HG03108 (cell line): ENCODE data around the gene LOXL3.

Source experiments
- ATAC-seq: cut with Tn5 transposase; IDR thresholded peaks from one replicate; pipeline ENCODE4 v1.9.1; 2021; ENCODE audit warnings: moderate library complexity; ENCODE audit not compliant: unreplicated experiment

LOXL3 gene

DNA sequence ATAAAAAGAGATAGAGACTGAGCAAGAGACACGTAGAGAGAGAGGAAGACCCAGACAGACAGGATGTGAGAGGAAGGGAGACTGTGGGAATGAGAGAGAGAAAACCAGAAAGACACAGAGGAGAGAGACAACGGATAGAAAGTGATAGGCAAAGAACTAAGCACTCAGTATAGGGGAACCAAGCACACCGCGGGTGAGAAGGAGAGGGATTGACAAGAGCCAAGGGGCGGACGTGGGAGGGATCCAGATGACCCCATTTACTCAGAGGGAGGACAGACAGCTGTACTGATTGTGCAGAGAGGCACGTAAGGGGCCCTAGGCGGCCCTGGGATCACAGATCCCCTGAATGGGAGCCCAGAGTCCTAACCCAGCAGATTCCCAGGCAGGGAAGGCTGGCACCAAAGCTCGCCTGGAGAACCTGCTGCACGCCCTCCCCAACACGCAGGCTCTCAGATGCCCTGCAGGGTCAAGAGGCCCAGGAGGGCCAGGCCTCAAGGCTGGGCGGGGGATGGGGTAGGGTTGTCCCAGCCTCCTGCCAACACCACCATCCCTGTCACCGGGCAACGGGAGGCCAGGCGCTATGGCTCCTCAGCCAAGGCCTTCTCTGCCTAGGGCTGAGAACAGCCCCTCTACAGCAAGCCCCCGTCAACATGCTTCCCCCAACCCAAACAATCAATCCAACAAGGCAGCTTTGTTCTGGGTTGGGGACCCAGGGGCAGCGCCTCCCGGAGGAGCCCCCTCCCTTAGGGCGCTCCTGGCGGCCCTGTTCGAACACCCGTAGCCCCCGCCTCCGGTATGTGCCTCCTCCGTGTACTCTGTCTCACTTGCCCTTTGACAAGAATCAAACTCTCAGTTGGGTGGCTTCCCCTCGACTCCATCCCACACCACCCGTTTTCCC, 579 bp downstream of the LOXL3 start:
- no peak for ATAC-seq

DNA sequence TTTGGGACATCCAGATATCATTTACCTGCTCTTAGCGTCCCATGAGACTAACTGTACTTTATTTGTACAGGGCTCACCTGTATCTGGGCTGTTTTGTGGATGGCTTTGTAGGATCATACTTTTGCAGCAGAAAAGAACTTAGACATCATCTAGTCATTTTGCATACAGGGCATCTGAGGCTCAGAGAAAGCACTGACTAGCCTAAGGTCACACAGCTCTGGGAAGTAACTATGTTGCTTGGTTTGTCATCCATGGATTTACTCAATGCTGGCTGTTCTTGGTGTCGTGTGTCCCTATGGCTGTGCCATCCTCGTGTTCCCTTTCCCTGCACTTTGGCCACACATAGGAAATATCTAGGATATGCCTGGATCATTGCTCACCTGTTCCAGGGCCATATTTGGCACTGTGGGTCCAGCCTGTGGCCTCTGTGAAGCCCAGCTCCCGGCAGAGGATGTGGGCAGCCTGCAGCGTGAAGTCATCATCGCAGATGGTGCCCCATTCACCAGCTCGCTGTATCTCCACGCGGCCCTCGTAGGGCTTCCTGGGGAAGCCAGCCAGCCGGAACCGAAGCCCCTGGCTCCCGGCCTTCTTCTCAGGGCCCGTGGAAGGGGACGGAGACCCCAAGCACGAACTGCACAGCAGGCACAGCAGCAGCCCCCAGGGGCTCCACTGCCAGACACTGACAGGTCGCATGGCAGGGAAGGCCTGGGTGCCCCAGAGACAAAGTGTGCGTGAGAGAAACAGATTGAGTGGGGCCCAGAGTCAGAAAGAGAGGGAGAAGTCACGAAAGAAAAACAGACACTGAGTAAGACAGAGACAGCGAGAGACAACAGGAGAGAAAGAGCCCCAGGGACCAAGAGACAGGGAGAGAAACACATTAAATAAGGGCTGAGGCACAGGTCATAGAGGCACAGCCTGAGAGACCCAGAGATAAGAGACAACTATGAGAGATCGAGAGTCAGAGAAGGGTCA, 1.5 kb downstream of the LOXL3 start:
- ATAC-seq = no peak

DNA sequence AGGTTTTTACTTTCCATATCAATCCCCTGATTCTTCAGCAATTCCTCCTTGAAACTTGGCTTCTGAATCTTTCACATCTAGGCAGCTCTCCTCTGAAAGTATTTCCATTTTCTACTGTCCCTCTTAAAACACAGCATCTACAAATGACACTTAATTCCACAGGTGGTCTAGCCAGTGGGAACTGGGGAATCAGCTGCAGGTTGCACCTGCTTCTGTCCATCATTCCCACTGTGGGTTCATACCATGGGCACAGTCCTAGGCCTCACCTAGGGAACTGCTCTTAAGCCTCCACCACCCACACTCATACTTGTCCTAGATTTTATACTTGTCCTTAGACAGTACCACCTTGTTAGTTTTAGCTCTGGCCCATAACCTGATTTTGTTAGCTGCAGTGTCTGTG, 2.2 kb downstream of the LOXL3 start:
- ATAC-seq = no peak

DNA sequence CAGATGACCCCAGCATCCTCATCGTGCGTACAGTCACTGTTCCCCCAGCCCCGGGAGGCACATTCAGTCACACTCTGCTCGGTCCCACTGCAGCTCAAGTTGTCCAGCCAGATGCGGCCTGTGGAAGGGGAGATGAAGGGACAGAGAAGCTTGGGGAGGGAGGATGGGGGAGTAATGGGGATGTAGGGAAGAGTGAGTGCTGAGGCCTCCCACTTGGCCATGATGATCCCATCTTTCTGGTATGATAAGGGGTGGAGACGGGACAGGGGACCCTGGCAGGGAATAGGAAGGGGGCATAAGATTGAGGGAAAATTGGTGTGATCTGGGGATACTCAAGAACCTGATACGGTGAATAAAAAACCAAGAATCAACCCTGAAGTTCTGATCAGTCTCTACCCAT, 3.5 kb downstream of the LOXL3 start:
- ATAC-seq = no peak

DNA sequence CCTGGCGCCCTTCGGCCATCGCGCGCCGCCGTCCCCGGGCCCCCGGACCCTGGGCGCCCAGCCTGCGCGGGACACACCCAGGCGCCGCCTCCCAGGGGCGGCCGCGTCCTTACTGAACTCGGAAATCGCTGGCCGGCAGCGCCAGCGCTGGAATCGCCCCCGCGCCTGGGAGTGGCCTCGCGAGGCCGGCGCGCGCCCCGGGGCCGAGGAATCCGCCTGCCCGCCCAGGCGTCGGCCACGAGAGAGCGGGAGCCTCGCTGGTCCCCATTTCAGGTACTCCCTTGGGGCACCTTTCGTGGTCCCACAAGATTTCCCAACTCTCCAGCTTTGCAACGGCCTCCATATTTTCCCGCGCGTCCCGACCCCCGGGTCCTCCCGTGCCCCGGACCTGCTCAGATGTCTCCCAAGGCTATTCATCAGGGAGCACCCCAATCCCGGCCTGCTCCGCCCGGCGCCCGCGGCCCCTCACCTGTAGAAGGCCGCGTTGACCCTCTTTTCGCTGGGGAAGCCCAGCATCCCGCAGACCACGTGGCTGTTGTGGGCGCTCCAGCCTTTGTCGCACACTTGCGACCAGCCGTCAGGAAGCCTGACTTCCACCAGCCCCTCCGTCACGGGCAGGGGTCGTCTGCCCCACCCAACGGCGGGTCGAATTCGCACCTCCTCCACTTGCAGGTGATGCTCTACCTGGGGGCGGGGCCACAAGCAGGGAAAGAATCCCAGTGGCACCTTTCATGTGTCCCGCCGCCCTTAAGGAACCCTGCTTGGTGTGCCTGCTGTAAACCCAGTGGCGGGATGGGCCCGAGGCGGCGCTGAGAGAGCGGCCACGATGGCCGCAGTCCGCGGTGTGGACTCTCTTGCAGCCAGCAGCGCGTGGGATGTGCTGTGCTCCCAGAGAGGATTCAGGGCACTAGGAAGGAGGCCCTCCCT, 4.6 kb downstream of the LOXL3 start:
- ATAC-seq = peak; percentile 38

DNA sequence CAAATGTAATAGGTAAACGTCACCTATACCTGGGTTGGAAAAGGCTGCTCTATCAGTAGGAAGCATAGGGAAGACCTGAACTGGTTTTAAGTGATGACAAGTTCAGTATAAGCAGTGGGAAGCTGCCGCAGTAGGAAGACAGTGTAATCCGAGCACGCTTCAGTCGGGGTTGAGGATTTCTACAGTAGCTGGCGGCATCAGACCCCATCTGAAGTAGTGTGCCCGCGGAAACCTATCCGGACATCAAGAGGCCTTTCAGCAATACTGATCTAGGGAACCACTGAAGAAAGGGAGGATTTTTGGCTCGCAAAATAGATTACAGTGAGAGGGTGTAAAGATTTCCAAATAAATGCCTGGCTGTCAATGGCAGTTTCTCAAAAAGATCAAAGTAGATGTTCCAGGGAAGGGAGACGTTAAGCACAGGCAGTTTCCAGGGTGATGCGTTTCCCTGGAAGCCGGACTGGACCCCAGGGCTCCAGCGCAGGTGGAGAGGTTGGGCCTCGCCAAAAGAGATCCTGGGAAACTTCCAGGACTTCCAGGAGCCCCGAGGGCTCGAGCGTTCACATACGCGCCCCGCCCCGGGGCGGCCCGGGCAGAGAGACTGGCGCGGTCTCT, 5.3 kb downstream of the LOXL3 start:
- no peak for ATAC-seq

DNA sequence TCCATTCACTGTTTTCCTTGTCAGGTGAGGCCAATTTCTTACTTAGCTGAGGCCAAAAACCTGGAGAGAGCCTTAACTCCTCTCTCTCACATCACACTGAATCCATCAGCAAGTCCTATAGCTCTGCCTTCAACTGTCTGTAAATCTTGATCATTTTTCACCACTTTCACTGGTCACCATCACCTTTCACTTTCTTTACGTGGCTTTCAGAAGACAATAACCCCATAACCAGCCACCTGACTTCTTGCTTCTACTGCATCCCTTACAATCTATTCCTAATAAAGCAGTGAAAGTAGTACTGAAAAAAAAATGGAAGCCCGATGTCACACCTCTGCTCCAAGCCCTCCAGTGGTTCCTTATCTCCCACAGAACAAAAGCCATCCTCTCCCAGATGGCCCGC, 7.7 kb downstream of the LOXL3 start:
- no peak for ATAC-seq

DNA sequence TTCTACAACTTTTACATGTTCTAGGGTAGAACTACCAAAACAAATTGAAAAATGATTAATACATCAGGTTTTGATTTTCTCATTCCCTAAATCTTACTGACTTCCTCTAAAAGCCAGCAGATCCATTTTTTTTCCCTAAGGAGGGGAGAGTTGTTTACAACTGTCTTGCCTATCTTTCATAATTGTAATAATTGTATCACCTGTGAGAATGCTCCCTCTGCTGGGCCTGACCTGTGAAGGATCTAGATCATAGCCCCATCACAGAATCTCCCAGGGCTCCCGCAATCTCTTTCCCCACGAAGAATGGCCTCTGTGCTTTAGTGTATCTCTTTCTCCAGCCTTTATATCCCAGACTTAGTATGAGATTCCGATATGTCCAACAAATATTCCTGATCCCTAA, 9.1 kb downstream of the LOXL3 start:
- no peak for ATAC-seq

DNA sequence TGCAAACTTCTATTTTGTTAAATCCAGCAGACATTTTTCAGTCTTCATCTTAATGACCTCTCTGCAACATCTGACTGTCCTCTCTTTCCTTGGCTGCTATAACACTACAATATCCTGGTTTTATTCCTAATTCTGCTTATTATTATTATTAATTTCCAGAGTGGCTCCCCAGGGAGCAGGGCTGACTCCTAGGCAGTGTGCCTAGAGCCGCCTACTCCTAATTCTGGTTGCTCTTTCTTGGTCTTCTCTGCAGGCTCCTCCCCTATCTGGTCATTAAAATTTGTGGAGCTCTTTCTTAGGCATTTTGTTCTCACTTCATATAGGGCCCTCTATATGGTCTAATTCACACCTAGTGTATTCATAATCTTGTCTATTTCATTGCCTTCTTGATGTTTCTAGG, 10.8 kb downstream of the LOXL3 start:
- ATAC-seq = no peak

DNA sequence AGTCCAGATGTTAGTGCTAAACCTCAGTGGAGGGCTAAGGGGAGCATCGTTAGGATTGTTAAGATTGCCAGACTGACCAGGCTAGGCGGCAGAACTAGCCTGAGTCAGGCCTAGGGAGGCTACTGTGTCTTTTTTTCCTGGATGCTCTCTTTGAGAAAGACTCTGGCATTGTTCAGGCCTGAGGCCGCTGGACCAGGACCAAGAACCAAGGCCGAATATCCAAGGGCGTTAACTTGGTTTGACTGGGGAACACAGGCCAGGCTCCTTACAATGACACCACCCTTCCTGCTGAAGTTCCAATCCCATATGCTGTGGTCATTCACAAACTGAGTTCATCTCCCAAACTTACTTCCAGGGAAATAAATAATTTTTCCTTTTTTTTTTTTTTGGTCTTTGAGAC, 13.5 kb downstream of the LOXL3 start:
- ATAC-seq = no peak

DNA sequence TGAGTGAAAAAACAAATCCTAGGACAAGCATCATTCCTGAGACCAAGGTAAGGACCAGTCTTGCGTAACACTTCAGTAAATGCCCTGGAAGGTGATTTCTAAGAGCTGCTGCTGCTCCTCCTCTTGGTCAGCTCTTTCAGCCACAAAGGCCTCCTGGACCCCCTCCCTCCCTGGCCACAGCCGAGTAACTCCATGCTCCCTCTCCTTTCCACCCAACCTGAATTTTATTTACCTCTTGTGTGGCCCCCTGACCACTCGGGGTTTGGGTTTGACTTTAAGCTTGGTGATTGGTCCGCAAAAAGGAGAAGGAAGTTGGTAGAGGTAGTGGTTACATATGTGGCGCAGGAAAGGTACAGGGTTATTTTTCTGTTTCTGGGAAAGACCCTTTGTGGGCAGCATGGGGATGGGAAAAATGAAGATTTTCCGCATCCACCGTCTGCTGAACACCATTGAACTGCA, 14.8 kb downstream of the LOXL3 start:
- no peak for ATAC-seq

DNA sequence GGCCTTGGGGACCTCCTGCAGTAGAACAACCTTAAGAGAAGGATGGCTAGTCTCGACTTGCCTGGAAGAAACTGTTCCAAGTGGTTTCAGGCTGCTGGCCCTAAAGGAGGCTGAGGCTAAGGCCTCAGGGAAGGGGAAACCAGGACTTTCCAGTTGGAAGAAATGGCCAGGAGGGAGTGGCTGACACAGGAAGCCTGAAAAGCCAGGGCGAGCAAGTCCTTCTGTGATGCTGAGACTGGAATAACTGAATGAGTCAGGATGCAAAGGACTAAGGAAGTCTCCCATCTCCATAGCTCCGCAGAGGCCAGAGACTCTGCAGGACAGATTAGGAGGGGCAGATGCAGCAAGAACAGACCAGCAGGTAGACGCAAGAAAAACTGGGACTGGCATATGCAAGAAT, 16.6 kb downstream of the LOXL3 start:
- ATAC-seq = no peak

DNA sequence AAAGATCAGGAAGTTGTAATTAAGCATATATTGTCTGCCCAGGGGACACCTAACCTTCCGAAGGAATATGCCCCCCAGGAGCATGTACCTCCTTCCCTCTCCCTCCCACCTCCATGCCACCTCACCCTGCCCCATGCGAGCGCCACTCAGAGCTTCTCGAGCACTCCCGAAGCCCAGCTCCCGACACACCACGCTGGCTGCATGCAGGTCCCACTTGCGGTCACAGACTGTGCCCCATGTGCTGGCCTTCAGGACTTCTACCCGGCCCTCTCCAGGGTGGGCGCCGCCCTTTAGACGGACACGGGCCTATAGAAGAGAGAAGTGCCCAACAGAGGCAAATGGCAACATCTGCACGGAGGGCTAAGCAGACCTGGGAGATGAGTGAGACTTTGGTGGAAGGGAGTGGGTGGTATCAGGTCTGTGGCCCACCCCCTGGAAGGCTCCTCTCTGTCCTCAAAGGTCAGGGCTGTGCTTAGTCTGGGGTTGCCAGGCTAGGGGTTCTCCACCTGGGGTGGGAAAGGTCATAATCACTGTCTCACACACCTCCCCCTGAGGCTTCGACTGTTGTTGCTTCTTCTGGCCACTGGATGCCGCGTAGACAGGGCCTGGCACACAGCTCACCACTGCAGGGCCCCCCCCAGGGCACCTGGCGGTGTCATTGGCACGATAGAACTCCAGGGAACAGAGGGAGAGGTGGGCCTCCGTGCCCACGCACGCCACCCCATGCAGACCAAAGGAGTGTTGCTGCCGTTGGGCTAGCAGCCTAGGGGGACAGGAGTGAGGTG, 17.4 kb downstream of the LOXL3 start:
- no peak for ATAC-seq

DNA sequence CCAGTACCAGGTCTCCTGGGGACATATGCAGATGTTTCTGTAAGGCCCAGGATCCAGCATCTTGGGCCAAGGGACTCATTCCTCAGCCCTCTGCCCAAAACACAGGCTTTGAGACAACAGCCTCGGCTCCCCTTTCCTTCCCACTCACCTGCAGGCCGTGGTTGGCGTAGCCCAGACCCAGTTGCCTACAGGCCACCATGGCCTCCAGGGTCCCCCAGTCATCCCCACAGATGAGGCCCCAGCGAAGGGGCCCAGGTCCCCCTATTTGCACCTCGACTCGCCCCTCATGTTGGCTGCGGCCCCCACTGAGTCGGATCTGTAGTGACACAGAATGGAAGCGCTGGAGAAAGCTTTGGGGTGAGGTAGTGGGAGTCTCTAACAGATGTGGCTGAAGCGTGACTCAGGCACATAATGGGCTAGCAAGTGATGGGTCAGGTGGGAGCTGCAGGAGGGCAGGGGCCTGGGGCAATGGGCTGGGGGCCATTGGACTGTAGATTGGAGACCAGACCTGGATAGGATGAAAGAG, 18.2 kb downstream of the LOXL3 start:
- no peak for ATAC-seq

DNA sequence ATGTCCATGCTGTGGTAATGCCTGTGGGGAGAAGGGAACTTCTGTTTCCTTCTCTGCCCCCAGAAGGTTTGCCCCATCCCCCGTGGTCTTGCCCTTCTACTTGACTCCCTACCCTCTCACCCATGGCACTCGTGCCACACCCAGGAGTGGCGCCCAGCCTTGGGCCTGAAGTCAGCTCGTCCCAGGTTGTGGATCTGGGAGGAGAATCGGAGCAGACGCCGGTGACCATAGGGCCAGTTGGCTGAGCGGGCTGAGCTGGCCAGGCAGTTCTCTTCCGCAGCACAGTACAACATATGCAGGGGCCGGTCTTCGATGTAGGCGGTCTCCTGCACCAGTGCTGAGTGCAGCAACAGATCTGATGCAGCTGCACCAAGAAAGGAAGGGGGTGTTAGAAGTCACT, 19.3 kb downstream of the LOXL3 start:
- ATAC-seq = no peak

DNA sequence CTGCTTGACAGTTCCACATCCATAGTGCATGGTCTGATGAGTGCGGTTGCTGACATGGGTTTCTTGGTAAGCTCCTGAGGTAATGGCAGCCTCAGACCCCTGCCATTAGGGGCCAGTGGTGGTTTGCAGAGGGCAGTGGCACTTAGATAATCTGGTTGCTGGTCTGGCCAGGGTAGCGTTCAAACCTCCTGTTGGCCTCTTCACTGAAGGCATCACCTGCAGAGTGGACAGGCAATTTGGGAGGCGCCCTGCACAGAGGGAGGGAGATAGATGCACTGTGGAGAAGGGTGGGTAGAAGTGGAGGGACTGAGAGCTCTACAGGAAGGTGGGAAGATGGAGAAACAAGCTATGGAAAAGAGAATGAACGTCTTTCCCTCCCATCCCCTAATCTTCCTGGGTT, 20.3 kb downstream of the LOXL3 start:
- no peak for ATAC-seq

DNA sequence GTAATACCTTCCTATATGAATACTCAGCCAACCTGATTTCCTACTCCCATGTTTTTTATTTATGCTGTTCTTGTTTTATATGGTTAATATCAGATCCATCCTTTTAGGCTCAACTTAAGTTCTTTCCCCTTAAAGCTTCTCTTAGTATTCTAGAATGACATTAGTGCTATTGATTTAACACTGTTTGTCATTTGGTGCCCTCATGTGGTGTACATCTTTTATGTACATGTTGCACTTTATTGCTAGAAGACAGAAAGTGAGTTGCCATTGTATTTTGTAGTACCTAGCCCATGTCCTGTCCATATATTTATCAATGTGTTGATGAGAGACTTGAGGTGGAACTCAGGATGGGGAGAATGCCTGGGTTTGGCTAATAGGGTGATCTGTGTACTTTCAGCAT, 21.5 kb downstream of the LOXL3 start:
- ATAC-seq = no peak

DNA sequence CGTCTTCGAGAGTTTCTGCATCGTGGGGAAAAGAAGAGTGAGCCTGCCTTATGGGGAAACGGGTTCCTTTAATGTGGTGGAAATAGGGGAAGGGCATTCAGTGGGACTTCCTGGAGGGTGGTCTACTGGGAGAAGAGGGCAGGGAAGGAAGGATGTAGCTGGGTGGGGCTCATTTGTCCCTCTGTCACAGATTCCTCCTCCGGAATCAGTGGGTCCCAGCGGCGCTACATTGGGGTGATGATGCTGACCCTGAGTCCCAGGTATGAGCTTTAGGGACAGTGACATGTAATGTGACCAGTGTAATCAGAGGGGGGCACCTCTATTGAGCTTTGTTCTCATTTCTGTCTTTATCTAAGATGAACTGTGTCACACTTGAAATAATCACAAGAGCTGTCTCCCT, 22.1 kb downstream of the LOXL3 start:
- ATAC-seq = no peak
